TTC549 (cell line): ENCODE results near the gene SLC4A9.

ENCODE experiments used
- FAIRE-seq: peaks from 2 replicates; lab custom pipeline; 2012; peaks lifted over from hg19 to GRCh38; lab: Jason Lieb, UNC

SLC4A9 gene, protein sequence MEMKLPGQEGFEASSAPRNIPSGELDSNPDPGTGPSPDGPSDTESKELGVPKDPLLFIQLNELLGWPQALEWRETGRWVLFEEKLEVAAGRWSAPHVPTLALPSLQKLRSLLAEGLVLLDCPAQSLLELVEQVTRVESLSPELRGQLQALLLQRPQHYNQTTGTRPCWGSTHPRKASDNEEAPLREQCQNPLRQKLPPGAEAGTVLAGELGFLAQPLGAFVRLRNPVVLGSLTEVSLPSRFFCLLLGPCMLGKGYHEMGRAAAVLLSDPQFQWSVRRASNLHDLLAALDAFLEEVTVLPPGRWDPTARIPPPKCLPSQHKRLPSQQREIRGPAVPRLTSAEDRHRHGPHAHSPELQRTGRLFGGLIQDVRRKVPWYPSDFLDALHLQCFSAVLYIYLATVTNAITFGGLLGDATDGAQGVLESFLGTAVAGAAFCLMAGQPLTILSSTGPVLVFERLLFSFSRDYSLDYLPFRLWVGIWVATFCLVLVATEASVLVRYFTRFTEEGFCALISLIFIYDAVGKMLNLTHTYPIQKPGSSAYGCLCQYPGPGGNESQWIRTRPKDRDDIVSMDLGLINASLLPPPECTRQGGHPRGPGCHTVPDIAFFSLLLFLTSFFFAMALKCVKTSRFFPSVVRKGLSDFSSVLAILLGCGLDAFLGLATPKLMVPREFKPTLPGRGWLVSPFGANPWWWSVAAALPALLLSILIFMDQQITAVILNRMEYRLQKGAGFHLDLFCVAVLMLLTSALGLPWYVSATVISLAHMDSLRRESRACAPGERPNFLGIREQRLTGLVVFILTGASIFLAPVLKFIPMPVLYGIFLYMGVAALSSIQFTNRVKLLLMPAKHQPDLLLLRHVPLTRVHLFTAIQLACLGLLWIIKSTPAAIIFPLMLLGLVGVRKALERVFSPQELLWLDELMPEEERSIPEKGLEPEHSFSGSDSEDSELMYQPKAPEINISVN

DNA sequence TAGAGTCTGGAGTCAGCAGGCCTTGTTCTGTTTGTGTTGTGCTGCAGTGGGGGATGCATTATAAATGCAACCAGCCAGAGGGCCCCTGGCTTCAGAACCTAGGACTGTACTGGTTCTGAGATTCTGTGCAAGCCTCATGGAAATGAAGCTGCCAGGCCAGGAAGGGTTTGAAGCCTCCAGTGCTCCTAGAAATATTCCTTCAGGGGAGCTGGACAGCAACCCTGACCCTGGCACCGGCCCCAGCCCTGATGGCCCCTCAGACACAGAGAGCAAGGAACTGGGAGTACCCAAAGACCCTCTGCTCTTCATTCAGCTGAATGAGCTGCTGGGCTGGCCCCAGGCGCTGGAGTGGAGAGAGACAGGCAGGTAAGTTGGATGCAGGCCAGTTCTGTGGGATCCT, at the start of gene SLC4A9:
Gene SLC4A9 (plus strand): TSS at position 94 of the 400 bp plus-strand sequence. CDS start 43 bp downstream, at position 137.
- no peak for FAIRE-seq

DNA sequence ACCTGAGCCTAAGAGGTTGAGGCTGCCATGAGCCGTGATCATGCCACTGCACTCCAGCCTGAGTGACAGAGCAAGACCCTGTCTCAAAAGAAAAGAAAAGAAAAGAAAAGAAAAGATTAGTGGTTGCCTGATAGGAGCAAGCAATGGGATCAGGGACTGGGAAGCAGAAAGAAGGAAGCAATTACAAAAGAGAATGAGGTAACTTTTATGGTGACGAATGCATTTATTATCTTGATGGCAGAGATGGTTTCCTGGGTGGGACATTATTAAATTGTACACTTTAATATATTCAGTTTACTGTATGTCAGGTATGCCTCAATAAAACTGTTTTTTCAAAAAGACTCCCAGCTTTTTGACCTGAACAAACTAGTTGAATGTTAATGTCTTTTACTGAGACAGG, 49.6 kb upstream of the SLC4A9 start:
- no peak for FAIRE-seq

DNA sequence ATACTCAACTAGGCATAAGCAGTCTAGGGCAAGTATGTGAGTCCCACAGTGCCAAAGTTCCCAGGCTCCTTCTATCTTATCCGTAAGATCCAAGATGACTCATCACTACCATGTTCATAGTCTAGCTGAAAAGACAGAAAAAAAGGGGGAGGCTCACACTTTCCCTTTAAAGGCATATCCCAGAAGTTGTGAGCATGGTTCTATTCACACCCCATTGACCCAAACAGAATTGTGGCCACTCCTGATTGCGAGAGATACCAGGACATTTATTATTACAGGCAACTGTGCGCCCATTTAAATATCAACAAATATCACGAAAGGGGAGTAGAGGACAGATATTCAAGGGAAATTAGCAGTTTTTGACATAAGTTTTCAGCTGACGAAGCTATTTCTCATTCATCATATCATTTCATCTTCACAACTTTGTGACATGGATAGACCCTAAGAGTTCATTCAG, 49.0 kb upstream of the SLC4A9 start:
- no peak for FAIRE-seq

DNA sequence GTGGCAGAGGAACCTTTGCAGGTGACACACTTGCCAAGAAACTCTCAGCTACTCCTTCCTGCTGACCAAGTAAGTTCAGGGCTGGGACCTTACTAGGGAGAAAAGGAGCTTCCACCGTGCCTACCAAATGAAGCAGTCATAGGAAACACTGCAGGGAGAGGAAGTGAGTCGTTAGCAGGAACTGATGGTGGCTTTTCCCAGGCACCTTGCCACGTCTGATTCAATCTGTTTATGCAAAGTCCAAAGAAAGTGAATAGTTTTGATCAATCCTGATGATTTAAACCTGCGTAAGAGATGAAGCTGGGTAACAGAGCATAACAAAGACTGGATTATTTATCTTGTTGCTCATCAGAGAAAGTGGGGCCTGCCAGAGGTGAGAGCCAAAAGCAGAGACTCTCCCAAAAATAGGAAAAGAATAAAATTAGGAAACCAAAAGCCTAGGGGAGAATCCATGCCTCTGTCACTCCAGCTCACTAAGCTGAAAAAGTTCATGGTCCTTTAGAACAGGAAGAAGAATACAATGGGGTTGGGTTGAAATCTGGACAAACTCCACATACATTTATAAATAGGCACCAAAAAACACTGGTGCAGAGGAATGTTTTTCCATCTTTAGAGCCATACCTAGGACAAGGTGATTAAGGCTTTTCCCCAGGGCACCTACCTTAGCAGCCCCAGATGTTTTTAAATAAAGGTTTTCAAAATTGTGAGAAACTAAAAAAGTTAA, 47.8 kb upstream of the SLC4A9 start:
- no peak for FAIRE-seq

DNA sequence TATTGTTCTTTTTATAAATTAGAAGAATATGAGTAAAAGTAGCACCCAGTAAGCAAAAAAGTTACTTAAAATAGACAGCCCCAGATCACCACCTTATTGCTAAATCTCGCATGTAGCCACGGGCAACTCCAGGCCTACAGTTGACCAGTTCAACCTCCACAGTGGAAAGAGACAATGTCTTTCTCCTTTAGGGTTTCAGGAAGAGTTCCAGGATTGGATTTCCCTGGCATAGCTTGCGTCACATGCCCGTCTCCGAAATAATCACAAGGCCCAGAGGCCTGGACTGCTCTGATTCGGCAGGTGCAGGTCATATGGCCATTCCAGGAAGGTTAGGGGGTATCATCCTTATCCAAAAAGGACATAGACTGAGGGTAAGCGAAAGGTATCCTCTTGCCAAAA, 47.2 kb upstream of the SLC4A9 start:
- no peak for FAIRE-seq

DNA sequence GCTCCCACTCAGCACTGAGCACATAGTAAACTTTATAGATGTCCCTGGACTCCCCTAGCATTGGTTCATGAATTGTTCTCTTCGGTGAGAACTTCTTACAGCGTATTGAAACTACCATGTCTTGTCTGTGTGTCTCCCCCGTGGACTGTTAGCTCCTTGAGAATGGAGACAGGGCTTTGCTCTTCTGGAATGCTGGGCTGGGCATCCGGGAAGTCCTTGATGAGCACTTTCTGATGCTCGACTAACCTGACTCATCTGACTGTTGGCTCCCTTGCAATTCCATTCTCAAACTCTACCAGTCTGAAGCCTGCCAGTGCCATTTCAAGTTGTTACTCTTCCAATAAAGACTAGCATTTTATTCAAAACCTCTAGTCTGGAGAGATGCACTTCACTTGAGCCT, 42.1 kb upstream of the SLC4A9 start:
- FAIRE-seq, result no peak

DNA sequence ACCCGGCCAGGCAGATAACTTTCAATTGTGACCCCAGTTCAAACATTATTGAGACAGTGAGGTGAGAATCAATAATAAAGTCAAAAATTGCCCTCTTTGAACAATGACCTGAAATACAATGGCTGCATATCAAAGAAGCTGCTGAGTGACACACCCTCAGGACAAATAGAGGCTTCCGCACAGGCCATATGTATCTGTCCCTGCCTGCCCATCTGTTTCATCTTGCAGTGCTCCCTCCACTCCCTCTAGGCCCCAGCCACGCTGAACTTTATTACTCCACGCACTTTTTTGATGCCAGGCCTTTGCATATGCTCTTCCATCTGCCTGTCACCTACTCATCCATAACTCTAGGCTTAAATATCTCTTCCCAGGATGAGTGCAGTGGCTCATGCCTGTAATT, 41.2 kb upstream of the SLC4A9 start:
- no peak for FAIRE-seq

DNA sequence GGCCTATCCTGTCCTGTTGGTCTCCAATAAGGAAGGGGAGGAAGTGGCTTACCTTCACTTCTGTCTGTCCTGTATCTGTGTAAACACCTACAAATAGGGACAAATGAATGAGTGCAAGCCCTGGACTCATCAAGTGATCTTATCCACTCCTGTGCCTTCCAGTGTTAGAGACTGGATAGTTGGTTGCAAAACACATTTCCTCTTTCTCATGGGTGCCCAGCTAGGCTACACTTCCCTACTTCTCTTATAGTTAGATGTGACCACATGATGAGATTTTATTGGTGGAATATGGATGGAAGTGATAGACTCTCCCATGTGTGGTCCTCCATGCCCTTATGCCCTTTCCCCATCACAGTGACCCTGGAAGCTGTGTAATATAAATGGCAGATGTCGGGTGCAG, 40.2 kb upstream of the SLC4A9 start:
- FAIRE-seq, result no peak

DNA sequence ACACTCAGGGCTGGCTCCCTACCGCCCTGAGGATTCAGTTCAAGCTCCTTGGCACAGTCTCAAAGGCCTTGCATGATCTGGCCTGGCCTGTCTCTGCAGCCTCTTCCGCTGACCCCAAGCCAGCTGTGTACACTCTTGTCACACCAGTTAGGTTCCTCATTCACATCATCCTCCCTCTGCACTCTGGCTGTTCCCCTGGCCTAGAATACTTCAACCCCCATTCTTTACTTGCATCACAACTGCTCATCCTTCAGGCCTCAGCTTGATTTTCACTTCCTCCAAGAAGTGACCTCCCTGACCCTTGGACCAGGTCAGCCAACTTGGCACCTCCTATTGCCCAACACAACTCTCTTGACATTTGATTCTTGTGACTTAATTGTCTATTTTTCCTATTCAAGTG, 38.2 kb upstream of the SLC4A9 start:
- no peak for FAIRE-seq

DNA sequence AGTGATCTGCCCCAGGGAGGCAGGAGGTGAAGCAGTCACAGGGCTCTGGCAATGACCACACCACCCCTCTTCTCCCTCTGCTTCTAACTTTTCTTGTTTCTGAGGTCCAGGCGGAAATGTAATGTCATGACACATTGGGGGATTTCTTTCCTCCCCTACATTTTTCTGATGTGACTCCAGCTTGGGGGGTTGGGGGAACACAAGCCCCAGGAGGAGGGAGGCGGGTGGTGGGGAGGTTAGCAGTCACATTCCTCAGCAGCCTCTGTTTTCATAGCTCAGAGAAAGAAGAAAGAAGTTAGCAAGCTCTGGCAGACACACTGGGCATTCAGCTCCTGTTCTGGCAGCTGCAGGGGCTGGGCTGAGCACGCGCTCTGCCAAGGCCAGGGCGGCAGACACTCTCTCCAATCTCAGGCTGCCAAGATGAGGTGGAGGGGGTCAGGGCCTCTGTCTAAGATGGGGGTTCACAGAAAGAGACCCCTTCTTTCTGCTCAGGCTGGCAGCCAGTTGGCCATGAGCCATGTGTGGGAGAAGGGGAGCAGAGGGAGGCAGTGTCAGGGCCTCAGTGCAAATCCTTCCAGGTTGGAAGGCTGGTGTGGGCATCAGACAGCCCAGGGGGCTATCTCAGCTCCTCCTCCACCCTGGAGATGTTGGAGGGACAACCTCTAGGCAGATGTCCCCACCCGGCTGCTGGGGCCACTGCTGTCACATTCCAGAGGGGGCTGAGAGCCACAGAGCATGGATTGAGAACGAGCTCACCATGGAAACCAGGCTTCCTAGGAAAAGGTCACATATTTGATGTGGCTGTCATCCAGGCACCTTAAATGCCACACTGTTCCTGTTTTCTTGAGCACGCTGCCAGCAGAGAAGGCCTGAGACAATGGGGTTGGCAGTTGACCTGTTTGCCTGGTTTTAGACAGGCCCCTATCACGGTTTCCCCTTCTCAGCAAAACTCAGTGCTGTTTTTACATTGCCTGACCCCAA, 37.0 kb upstream of the SLC4A9 start:
- FAIRE-seq, result no peak

DNA sequence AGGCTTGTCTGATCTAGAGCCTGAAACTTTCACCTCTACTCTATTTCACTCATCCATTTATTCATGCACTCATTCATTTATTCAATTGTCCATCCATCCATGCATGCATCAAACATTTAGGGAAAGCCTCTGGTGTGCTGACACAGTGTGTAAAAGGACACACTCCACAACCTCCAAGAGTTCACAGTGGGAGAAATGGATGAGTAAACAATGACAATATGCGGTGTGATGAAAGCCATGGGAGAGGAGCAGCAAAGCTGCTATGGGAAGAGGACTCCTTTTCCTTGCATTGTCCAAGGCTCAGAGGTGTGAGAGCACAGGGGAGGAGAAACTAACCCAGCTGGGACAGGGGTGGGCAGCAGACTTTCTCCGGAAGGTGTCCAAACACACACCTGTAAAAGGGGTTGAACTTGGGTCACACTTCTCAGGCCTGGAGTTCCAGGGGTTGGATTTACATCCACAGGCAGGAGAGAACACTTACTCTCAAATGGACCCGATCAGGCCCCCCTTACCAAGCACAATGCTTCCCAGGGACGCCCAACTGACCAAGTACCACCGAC, 35.9 kb upstream of the SLC4A9 start:
- FAIRE-seq, result no peak

DNA sequence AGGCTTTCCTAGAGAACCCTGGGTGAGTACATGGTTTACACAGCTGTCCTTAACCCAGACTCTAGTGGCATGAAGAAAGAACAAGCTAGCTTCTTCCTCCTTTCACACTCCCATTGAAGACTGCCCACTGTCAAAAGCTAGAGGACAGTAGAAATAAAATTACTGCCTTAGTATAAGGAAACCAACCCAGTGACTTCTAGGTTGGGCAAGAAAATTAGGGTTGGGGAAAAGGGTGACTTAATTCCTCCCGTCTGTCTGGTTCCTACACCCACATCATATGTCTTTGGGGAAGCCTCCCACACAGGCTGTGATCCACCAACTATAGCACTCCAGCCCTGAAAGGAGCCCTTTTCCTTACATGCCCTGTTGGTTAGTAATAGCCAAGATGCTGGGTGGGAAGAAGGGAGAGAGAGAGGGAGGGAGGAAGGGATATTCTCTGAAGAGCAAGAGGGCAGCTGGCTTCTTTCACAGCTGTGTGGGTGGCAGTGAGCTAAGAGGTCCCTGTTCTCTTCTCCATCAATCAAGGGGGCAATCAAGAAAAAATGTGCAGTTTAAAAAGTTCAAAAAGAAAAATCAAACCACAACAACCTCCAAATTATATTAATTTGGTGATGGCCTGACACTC, 35.3 kb upstream of the SLC4A9 start:
- no peak for FAIRE-seq

DNA sequence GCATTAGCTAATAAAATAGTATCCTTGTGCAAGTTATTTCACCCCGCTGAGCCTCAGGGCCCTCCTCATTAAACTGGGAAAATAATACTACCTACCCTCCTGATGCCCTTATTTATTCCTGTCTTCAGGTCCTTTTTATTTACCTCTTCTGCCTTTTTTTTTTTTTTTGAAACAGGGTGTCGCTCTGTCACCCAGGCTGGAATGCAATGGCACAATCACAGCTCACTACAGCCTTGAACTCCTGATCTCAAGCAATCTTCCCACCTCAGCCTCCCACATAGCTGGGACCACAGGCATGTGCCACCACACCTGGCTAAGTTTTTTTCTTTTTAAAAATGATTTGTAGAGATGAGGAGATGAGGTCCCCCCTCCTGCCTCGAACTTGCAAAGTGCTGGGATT, 34.5 kb upstream of the SLC4A9 start:
- no peak for FAIRE-seq

DNA sequence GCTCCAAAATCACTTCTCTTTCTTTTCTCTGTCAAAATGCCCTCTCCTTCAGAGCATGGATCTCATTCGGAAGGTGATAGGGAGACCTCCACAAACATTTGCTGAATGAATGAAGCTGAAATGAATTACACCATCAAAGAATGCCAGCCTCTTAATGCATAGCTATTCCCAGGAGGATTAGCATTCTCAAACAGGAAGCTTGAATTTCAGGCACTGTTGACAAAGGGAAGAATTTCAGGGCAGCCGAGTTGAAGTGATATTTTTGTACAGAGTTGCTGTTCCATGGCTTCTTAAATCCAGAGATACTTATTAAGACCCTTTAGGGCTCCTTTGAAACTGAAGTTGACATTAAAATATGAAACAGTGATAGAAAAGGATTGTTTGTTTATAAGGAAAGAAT, 32.4 kb upstream of the SLC4A9 start:
- FAIRE-seq, result no peak

DNA sequence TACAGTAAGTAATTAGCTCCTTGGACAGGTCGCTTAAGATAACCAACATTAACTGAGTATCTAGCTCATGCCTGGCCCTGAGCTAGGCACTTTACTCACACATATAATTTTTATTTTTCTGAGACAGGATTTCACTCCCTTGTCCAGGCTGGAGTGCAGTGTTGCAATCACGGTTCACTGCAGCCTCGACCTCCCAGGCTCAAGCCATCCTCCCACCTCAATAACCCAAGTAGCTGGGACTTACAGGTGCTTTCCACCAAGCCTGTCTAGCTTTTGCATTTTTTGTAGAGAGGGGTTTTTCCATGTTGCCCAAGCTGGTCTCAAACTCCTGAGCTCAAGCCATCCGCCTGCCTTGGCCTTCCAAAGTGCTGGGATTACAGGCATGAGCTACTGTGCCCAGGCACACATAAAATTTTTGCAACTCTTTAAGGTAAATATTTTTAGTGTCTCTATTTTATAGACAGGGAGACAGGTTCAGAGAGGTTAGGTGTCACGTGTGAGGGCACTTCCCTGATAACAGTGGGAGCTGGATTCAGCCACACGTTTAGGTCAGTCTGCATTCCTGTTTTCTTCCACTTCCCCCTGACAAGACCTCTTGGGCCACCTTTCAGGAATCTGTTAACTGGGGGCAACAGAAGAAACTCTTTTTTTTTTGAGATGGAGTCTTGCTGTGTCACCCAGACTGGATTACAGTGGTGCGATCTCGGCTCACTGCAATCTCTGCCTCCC, 31.8 kb upstream of the SLC4A9 start:
- FAIRE-seq, result no peak

DNA sequence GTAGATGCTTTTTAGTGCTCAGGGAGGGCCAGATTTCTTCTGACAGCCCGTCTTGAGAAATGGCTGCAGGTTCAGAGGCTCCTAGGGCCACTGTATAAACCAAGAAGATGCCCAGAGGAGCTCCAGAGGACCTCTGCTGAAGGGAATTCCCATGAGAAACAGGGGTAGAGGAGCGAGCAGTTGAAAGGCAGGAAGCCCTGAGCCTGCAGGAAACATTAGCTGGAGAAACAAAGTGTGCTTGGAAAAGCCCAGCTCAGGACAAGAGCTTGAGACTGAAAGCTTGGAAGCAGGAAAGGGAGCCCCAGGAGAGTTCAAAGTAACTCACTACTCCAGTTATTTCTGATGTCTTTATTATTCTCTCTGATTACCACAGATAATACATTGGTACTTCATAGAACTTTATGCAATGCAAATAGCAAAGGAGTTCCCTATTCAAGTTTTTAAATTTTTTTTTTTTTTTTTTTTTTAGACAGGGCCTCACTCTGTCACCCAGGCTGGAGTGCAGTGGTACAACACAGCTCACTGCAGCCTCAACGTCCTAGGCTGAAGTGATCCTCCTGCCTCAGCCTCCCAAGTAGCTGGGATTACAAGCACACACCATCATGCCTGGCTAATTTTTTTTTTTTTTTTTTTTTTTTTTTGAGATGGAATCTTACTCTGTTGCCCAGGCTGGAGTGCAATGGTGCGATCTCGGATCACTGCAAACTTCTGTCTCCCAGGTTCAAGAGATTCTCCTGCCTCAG, 30.1 kb upstream of the SLC4A9 start:
- no peak for FAIRE-seq

DNA sequence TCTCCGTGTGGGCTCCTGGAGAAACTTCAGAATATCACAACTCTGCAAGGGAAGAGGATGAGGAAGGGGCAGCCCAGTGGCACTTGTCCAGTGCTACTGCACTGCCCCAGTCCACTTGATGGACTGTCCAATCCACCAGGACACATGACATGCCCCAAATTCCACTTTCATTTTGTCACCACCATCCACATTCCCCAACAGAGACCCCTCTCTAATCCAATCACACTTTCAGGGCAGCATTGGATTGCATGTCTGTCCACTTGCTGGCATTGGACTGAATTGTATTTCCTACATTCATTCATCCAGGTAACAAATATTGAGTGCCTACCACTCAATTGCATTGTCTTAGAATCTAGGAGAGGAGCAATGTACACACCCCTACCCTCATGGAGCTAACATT, 28.4 kb upstream of the SLC4A9 start:
- FAIRE-seq, result no peak

DNA sequence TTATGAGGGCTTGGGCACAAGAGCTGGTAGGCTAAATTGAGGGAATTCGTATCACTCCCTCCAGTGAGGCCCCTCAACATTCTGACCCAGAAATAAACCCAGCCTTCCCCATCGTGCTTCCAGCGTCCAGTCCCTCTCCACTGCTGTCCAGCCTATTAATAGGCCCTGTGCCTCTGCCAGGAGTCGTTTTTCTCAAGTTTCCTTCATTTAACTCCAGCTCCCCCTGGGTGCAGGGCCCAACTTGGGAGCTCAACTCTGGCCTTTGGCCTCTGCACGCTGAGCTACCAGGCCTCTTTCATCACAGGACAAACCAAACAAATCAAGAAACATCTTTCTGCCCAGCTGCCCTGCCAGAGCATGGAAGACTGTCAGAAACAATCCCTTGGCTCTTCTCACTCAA, 23.6 kb upstream of the SLC4A9 start:
- FAIRE-seq, result no peak

DNA sequence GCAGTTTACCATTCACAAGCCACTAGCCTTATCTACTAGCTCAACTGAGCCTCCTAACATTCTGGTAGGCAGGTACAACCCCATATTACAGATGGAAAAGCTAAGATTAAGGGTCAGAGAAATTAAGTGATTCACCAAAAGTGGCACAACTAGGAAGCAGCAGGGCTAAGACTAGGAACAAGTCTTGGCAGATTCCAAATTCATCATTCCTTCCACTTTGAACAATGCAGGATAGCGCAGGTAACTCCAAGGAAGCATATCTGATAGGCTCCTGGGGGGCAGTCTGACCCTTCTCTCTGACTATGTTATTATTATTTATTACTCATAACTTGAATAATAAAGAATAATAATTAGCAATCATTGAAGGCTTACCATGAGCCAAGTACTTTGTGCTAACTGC, 22.1 kb upstream of the SLC4A9 start:
- FAIRE-seq, result no peak
